NAMALWA (cell line): ENCODE measurements around the gene ANKRD13B.

Experiments
- DNase-seq: peaks from one replicate; pipeline ENCODE4 v3.0.0-alpha.2; 2015; ENCODE audit warnings: low spot score

The ANKRD13B gene

DNA sequence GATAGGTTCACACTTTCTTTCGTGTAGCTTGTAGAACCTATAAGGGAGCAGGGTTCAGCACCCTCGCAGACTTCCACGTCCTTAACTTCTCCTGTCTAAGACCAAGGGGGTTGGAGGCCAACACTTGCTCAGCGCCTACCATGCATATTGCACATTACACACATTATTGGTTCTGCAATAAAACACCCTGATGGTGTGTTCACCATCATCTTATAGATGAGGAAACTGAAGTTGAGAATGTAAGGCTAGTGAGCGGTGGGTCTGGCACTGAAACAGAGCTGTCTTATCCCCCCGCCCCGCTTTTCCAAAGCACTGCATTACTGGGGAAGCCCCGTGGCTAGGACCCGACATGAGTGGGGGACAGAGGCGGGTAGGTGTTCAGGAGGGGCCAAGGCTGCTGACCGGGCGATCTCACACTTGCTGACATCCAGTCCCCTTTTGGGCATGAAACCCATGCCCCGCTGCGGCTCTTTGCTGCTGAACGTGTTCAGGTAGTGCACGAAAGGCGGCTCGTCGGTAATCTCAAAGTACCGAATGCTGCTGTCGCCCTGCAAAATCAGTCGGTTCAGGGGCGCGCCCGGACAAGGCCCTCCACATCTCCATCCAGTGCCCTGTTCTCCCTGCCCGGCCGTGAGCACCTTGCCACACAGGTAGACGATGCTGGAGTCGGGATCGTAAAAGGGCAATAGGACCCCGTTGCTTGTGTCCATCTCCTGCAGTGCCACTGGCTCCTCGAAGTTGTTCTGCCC is 23.5 kb downstream of the ANKRD13B start:
- DNase-seq, result no peak

GRCh38 chr17:29617125-29617480 is 24.2 kb downstream of the ANKRD13B start:
- peak; percentile 94 for DNase-seq

DNA sequence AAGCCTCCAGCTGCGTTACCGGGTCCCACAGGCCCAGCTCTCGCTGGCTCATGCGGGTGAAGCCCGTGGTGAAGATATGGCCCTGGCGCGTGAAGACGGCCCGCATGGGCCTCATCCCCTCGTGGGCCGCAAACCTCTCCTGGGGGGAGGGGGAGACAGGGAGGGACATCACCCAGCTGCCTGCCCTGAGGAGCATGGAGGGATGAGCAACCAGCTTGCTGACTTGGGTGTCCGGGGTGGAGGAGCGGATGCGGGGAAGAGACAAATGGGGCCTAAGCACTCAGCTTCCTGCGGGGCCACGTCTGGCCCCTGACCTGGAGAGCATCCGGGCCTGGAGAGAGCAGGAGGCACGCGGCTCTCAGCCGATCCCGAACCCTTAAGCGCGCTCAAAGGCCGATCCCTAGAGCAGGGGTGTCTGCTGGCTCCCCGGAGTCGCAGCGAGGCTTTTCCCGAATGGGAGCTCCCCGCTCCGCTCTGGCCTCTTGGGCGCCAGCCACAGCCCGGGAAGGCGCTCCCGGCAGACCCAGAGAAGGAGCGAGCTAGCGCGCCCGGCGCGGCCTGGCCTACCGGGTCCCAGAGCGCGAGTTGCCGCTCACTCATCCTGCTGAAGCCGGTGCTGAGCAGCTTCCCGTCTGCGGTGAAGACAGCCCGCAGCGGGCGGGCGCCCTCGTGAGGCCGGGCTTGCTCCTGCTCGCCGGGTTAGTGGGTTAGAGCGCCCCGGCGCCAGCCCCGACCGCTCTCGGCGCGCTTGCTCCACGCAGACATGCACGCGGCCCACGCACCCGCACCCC is 24.7 kb downstream of the ANKRD13B start:
- peak; percentile 77 for DNase-seq

GRCh38 chr17:29618272-29619065 is 25.5 kb downstream of the ANKRD13B start:
- no peak for DNase-seq

DNA sequence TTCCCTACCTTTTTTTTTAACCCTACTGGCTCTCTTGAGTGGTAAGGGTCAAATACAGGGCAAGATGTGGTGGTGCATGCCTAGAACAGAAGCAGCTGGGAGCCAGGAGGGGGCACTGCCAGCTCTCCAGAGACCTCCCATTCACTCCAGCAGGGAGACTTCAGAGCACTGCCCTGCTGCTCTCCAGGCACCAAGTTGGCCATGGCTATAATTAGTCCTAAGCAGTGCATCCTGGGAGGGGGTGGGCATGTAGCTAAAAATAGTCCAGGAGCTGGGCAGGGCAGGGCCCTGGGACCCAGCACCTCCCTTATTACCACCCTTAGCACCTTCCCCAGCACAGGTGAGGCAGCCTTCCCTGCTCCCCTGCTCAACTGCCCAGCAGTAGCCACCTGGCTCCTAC is 26.3 kb downstream of the ANKRD13B start:
- DNase-seq, result peak; percentile 34

DNA sequence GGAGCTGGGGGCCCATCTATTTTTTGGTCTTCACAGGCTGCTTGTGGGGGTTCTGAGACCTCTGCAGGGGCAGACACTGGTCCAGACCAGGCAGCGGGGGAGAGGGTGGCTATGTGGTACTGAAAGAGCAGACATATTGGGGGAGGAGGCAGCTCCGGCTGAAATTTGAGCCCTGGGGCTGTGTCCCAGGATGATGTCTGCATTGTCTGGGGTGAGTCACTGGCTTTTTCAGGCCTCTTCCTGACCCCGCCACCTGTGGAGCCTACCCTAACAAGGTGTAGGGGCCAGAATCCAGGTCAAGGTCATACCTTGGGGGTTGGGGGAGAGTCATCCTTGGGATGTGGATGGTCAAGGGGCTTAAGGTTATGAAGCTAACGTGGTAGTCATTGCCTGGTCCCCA is 27.3 kb downstream of the ANKRD13B start:
- no peak for DNase-seq

DNA sequence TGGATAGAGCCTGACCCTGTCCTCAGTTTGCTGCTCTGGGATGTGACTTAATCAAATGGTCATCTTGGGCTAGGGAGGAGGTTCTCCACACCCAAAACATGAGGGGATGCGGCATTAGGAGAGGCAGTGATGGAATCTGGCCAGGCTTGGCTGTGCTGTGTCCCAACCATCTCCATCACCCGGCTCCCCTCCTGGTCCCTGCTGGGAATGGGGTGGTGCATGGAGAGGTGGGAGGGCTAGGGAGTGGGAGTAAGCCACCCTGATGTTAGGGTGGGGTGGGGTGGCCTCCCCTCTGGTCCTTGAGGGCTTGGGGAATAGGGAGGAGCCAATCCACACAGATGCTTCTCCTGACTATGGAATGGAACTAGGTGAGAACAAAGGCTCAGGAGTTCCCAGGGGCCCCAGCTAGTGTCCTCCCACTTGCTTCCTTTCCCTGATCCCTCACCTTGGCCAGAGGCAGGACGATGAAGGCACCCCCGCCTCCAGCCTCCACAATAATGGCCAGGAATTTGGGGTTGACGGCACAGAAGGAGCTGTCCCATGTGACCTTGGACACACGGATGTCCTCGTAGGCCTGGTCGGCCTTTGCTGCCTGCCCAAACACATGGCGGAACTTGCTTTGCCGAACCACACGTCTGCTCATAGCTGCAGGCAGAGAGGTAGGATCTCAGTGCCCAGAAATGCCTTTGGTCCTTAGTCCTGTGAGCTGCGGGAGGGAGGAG is 28.0 kb downstream of the ANKRD13B start:
- DNase-seq, result no peak

- DNase-seq, result no peak
Measured at GRCh38 chr17:29621751-29622194, 28.8 kb downstream of the ANKRD13B start.

GRCh38 chr17:29622337-29623282 is 29.7 kb downstream of the ANKRD13B start, which contains the start of gene CORO6:
Gene CORO6 (minus strand): TSS chr17:29622912. CDS start chr17:29621421, 1,491 bp downstream.
- DNase-seq, result peak; percentile 82

DNA sequence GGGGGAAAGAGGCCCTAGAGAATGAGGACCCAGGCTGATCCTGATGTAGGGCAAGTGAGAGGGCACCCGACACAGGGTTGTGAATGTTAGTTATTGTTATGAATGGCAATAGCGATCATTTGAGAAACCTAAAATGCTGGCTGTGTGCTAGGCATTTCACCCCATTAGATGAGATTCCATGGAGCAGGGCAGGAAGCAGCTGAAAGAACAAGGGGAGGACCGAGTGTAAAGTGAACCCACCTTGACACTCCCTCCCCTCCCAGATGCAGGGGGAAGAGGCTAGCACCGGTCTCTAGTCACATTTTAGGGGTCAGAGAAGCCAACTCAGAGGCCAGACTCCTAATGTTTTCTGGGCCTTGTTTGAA is 30.3 kb downstream of the ANKRD13B start:
- peak; percentile 31 for DNase-seq

- no peak for DNase-seq
Measured at GRCh38 chr17:29624586-29624985, 31.7 kb downstream of the ANKRD13B start.

DNA sequence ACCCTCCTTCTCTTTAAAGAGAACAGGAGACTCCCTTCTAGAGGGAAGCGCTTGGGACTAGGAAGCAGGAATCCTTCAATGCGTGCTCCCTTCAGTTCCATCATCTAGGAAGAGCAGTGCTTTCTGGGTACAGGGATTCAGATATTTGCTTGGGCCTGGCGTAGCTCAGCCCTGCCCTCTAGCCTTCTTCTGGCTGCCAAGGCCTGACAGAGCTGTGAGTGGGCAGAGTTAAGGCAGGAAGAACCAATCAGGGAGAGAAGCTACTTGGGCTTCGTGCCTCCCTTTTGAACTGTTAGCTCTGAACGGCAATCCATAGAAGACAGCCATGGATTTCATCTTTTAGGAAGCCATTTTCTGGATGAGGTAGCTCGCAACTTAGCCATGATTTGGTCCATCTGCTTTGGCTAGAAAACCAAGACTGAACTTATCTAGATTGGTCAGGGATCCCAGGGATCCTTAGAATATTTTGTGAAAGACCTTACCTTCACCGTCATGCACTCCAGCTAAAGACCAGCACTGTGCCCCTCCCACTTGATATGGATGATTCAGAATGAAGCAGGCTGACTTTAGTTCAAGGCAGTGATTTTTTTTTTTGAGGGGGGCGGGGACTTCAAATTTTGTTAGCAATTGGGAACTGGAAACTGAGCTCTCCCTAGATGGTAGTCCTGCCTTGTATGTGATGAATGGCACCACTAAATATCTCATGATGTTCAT is 32.3 kb downstream of the ANKRD13B start:
- DNase-seq, result no peak

DNA sequence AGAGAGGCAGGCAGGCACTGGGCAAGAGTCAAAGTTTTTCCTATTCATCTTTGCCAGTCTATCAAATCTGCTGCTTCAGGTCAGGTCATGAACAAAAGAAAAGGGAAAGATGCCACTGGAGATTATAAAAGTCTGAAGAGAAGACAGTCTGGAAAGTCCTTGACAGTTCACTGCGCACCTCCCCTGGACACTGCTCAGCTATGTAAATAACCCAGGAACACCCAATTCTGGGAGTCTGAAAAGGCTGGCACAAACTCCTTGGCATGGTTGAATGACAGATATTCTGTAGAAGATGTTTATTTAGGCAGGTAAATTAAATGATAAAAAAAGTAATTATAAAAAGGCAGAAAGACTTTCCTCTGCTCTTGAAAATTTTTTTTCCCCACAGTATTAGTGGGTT is 35.0 kb downstream of the ANKRD13B start:
- DNase-seq, result no peak

GRCh38 chr17:29628644-29629043 is 35.7 kb downstream of the ANKRD13B start:
- DNase-seq, result no peak

DNA sequence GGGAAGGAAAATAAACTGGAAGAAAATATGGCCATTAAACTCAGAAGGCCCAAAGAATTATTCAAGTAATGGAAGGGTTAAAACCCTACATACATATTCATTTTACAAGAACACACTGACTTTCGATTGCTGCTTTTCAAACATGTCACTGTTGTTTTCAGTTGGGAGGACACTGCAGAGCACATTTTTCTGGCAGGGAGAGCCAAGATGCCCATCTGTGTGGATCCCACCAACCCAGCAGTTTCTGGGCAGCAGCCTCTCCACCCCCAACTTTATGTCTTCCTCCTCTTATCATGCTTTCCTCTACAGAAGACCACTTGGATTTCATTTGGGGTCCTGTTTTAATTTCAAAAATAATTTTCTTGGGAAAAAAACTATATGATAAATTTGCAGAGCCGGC is 36.9 kb downstream of the ANKRD13B start:
- no peak for DNase-seq

GRCh38 chr17:29630630-29631193 is 37.8 kb downstream of the ANKRD13B start:
- DNase-seq, result no peak

- no peak for DNase-seq
Measured at GRCh38 chr17:29633886-29634285, 41.0 kb downstream of the ANKRD13B start.

DNA sequence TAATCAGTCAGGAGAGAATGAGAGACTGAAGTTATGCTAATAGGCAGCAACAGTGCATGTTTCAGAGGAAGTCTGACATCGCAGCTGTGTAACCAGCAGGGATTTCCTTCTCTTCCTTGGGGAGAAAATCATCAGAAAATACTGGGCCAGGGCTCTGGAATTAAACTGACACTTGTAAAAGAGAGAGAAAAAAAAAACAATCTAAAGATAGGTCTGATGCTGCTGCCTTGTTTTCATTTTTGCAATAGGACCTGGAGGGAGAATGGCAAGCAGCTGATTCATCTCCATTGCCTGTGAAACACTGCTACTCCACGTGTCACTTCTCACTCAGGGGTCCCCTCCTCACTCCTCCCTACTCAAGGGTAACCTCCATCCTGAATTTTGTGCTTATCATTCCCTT is 47.5 kb downstream of the ANKRD13B start:
- no peak for DNase-seq

- no peak for DNase-seq
Measured at GRCh38 chr17:29640981-29641642, 48.2 kb downstream of the ANKRD13B start.
